Tibial artery (tissue), 4 donors: ENCODE results near the gene CLCN1.
A peak's percentile ranks its signal among the peaks of the same experiment; 100 is the strongest.

Experiments
- DNase-seq, 2 donors: peaks; one replicate each; pipeline ENCODE4 v3.0.0-alpha.2; 2019
- H3K27ac ChIP-seq, 2 donors: fragments of 200-600 bp; sonication (generic) in 1 of 2; 1 replicate in 1 of 2; 2 replicates in 1 of 2; pipeline ENCODE4 v1.5.1; 2018 to 2019; ENCODE audit warnings: mild to moderate bottlenecking in 1 of 2
- H3K27me3 ChIP-seq, 2 donors: fragments of 200-600 bp; sonication (generic) in 1 of 2; one replicate each; pipeline versions ENCODE4 v1.5.1 to v1.6.0; 2016 to 2019
- H3K36me3 ChIP-seq, 3 donors: fragments of 200-600 bp; sonication (generic) in 2 of 3; one replicate each; pipeline ENCODE4 v1.5.1; 2016 to 2019; ENCODE audit warnings: mild to moderate bottlenecking in 2 of 3
- H3K4me1 ChIP-seq, 4 donors: fragments of 200-600 bp; sonication (generic) in 2 of 4; 1 replicate in 3 of 4; 2 replicates in 1 of 4; pipeline ENCODE4 v1.5.1; 2016 to 2019
- H3K4me3 ChIP-seq, 2 donors: fragments of 200-600 bp; sonication (generic) in 1 of 2; 1 replicate in 1 of 2; 2 replicates in 1 of 2; pipeline ENCODE4 v1.5.1; 2018 to 2019; ENCODE audit warnings: mild to moderate bottlenecking in 2 of 2
- H3K9me3 ChIP-seq, 3 donors: fragments of 200-600 bp; sonication (generic) in 1 of 3; one replicate each; pipeline ENCODE4 v1.5.1; 2016 to 2019
- intact Hi-C: fragments of 100-400 bp; cut with DNase I; formaldehyde crosslinking; loops from one replicate; pipeline ENCODE4 v1.15.0; 2023; ENCODE audit warnings: low total_unique reads
- TF ChIP-seq, protein P1 (sequence below), 2 experiments: fragments of 200-600 bp in 1 of 2; fragments of 450-650 bp in 1 of 2; IDR thresholded peaks; one replicate each; pipeline ENCODE4 v1.5.1; 2017 to 2019; ENCODE audit warnings: antibody characterized with exemption in 2 of 2, mild to moderate bottlenecking in 1 of 2, moderate library complexity in 1 of 2

The CLCN1 gene

DNA sequence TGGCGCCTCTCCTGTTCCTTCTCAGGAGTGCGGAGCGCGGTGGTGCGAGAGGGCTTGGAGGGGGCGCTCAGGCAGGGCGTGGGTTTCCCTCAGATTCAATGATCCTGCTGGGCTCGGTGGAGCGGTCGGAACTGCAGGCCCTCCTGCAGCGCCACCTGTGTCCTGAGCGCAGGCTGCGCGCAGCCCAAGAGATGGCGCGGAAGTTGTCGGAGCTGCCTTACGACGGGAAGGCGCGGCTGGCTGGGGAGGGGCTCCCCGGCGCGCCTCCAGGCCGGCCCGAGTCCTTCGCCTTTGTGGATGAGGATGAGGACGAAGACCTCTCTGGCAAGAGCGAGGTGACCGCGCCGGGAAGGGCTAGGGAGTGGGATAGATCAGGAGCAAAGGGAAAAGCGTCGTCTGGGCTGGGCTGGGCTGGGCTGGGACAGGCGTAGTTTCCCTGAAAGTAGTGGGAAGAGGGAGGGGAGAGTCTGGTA is 29.6 kb downstream of the CLCN1 start:
- DNase-seq, result peak in 1 of 2 donors; percentile 35
- intact Hi-C loops, result no loop called here
- Histone ChIP-seq H3K36me3 (no peaks in the 10 kb centered on the region), H3K27me3 (peaks cover 0 to 27% of the 10 kb centered on the region in 2 donors), H3K4me3 (no peak overlapping the region), H3K27ac (no peak overlapping the region), H3K4me1 (peaks cover 0 to 7% (median 2%) of the 10 kb centered on the region in 4 donors), H3K9me3 (no peaks in the 10 kb centered on the region)
- TF ChIP-seq, protein P1, sequence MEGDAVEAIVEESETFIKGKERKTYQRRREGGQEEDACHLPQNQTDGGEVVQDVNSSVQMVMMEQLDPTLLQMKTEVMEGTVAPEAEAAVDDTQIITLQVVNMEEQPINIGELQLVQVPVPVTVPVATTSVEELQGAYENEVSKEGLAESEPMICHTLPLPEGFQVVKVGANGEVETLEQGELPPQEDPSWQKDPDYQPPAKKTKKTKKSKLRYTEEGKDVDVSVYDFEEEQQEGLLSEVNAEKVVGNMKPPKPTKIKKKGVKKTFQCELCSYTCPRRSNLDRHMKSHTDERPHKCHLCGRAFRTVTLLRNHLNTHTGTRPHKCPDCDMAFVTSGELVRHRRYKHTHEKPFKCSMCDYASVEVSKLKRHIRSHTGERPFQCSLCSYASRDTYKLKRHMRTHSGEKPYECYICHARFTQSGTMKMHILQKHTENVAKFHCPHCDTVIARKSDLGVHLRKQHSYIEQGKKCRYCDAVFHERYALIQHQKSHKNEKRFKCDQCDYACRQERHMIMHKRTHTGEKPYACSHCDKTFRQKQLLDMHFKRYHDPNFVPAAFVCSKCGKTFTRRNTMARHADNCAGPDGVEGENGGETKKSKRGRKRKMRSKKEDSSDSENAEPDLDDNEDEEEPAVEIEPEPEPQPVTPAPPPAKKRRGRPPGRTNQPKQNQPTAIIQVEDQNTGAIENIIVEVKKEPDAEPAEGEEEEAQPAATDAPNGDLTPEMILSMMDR (IDR thresholded peaks at IDR 0.05), result peak in 1 of 2 experiments; percentile 27

DNA sequence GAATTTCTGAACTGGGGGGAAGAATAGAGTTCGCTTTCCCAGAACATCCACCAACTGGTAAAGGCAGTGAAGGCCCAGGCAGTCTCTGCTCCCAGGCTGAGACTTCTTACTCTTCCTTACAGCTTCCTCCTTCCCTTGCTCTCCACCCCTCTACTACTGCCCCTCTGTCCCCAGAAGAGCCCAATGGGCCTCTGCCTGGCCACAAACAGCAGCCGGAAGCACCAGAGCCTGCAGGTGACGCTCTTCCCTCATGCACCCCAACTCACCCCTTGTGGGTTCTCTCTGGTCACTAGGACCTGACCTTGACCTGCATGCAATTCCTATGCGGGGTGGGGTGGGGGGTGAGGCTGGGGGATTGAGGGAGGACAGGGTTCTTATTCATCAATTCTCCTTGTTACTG is 30.1 kb downstream of the CLCN1 start:
- peaks cover 0 to 27% of the 10 kb centered on the region in 2 donors for H3K27me3 ChIP-seq
- no peak overlapping the region for H3K27ac ChIP-seq
- peaks cover 0 to 7% (median 2%) of the 10 kb centered on the region in 4 donors for H3K4me1 ChIP-seq
- no peak overlapping the region for H3K4me3 ChIP-seq
- intact Hi-C loops, result no loop called here
- no peaks in the 10 kb centered on the region for H3K9me3 ChIP-seq
- DNase-seq, result no peak
- no peaks in the 10 kb centered on the region for H3K36me3 ChIP-seq
- TF ChIP-seq, protein P1 (IDR thresholded peaks at IDR 0.05), result no peak

DNA sequence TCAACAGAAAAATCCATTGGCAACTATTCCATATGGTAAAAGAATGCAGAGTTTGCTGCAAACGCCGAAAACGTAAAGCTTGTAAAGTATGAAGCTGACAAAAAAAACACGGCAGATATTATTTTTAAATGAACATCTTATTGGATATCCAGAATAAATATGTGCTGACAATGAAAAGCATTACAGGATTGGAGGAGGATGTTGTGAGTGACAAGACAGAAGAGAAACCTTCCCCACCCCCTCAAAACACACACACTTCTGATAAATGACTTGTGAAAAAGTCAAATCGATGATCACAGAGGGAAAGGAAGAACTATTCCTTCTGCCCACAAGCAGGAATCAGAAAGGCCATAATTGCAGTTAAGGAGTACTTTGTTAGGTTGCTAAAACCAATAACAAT is 32.0 kb downstream of the CLCN1 start:
- no peaks in the 10 kb centered on the region for H3K9me3 ChIP-seq
- peaks cover 0 to 7% (median 2%) of the 10 kb centered on the region in 4 donors for H3K4me1 ChIP-seq
- no peaks in the 10 kb centered on the region for H3K36me3 ChIP-seq
- TF ChIP-seq, protein P1 (IDR thresholded peaks at IDR 0.05), result no peak
- no peak overlapping the region for H3K27ac ChIP-seq
- peaks cover 0 to 42% of the 10 kb centered on the region in 2 donors for H3K27me3 ChIP-seq
- DNase-seq, result no peak
- intact Hi-C loops, result no loop called here
- H3K4me3 ChIP-seq, result no peak overlapping the region

DNA sequence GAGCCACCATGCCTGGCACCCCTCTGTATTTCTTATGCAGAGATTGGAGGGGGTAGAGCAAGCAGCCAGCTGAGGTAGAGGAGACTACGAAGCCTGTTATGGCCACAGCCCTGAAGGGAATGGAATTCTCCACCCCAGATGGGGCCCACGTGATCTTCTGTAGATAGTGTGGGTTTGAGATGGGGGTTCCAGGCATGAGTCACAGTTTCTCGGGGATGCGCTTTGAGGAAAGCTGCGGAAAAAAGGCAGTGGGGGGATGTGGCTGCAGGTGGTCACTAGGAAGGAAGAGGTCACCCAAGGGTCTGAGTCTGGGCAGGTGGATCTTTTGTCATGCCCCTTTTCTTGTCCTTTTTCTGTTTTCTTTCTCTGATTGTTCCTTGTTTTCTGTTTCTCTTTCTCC is 35.1 kb downstream of the CLCN1 start:
- Histone ChIP-seq H3K4me1 (no peaks in the 10 kb centered on the region), H3K27ac (no peak overlapping the region), H3K4me3 (no peak overlapping the region), H3K27me3 (peaks cover 0 to 29% of the 10 kb centered on the region in 2 donors), H3K9me3 (no peaks in the 10 kb centered on the region), H3K36me3 (no peaks in the 10 kb centered on the region)
- TF ChIP-seq, protein P1 (IDR thresholded peaks at IDR 0.05), result no peak
- intact Hi-C loops, result no loop called here
- no peak for DNase-seq

DNA sequence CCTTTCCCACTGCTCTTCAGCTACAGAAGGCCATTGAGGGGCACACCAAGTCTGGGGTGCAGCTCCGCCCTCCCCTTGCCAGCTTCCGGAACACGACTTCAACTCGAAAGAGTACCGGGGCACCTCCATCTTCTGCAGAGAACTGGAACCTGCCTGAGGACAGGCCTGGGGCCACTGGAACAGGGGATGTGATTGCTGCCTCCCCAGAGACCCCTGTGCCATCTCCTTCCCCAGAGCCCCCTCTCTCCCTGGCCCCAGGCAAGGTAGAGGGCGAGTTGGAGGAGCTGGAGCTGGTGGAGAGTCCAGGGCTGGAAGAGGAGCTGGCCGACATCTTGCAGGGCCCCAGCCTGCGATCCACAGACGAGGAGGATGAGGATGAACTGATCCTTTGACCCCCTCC is 35.7 kb downstream of the CLCN1 start:
- DNase-seq, result no peak
- no peaks in the 10 kb centered on the region for H3K36me3 ChIP-seq
- no peak overlapping the region for H3K4me3 ChIP-seq
- intact Hi-C loops, result no loop called here
- H3K9me3 ChIP-seq, result no peaks in the 10 kb centered on the region
- TF ChIP-seq, protein P1 (IDR thresholded peaks at IDR 0.05), result no peak
- H3K27ac ChIP-seq, result no peak overlapping the region
- no peaks in the 10 kb centered on the region for H3K4me1 ChIP-seq
- H3K27me3 ChIP-seq, result peaks cover 0 to 28% of the 10 kb centered on the region in 2 donors

DNA sequence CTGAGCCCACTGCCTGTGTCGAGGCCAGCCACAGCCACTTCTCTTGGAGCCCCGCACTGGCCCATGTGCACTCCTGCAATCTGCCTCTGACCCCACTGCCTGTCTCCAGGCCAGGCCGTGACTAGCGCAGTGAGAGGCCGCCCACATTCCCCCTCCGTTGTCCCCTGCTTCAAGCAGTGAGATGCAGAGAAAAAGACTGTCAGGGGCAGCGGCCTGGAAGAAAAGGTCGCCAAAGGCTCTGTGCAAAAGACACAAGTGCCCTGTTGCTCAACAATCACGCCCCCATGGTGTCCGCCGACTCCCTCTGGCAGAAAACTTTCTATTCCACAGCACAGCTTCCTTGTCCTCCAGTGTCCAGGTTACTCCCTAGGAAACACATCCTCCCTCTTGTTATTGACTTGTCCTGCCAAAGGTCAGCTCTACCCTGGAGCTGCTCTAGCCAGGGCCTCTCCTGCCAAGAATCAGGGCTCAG is 36.7 kb downstream of the CLCN1 start:
- no peaks in the 10 kb centered on the region for H3K4me1 ChIP-seq
- no peaks in the 10 kb centered on the region for H3K9me3 ChIP-seq
- intact Hi-C loops, result no loop called here
- H3K27me3 ChIP-seq, result peaks cover 0 to 24% of the 10 kb centered on the region in 2 donors
- TF ChIP-seq, protein P1 (IDR thresholded peaks at IDR 0.05), result no peak
- H3K4me3 ChIP-seq, result no peak overlapping the region
- no peaks in the 10 kb centered on the region for H3K36me3 ChIP-seq
- H3K27ac ChIP-seq, result no peak overlapping the region
- no peak for DNase-seq
